Lower lobe of right lung (tissue), 2 donors: ENCODE data around the gene PTPRN2. TPM values are rescaled to one million over a fixed set of nuclear protein-coding genes. Genes with fewer than 3 reads are reported as not detected.

Experiments
- ATAC-seq, 2 donors: fragments of 200-7000 bp; cut with Tn5 transposase; one replicate each; pipeline ENCODE4 v1.9.1; 2020 to 2022; ENCODE audit warnings: mild to moderate bottlenecking in 2 of 2, moderate library complexity in 2 of 2
- DNase-seq: peaks from one replicate; pipeline ENCODE4 v3.0.0-alpha.2; 2020
- H3K27ac ChIP-seq: fragments of 200-600 bp; one replicate; pipeline ENCODE4 v1.8.0; 2022
- H3K27me3 ChIP-seq: fragments of 200-600 bp; one replicate; pipeline ENCODE4 v1.8.0; 2022; ENCODE audit warnings: low read depth
- H3K36me3 ChIP-seq: fragments of 200-600 bp; one replicate; pipeline ENCODE4 v1.8.0; 2022; ENCODE audit warnings: mild to moderate bottlenecking
- H3K4me1 ChIP-seq: fragments of 200-600 bp; one replicate; pipeline ENCODE4 v1.8.0; 2022
- H3K4me3 ChIP-seq: fragments of 200-600 bp; one replicate; pipeline ENCODE4 v1.8.0; 2022; ENCODE audit warnings: mild to moderate bottlenecking
- H3K9me3 ChIP-seq: fragments of 200-600 bp; one replicate; pipeline ENCODE4 v1.8.0; 2022
- intact Hi-C: fragments of 100-400 bp; cut with DNase I; formaldehyde crosslinking; loops from one replicate; pipeline ENCODE4 v1.11.0; 2022
- total RNA-seq: library from RNA; stranded (reverse); fragmentation: NEBNext Ultra II Directional; extraction: Animal tissue kit (Norgen Biotek cat#: 25700); gene quantifications from one replicate; pipeline ENCODE4 v1.2.1, GENCODE V29; 2021
- TF ChIP-seq, protein P1 (sequence below): fragments of 200-600 bp; IDR thresholded peaks from one replicate; pipeline ENCODE4 v1.8.0; 2022; ENCODE audit warnings: antibody characterized with exemption, mild to moderate bottlenecking
- donor health status: DM: no; HTN: yes; CAD: no; lungs with severe emphysema.

The PTPRN2 gene
- total RNA-seq, 1 donor from 2014 or later: 6.8 TPM

DNA sequence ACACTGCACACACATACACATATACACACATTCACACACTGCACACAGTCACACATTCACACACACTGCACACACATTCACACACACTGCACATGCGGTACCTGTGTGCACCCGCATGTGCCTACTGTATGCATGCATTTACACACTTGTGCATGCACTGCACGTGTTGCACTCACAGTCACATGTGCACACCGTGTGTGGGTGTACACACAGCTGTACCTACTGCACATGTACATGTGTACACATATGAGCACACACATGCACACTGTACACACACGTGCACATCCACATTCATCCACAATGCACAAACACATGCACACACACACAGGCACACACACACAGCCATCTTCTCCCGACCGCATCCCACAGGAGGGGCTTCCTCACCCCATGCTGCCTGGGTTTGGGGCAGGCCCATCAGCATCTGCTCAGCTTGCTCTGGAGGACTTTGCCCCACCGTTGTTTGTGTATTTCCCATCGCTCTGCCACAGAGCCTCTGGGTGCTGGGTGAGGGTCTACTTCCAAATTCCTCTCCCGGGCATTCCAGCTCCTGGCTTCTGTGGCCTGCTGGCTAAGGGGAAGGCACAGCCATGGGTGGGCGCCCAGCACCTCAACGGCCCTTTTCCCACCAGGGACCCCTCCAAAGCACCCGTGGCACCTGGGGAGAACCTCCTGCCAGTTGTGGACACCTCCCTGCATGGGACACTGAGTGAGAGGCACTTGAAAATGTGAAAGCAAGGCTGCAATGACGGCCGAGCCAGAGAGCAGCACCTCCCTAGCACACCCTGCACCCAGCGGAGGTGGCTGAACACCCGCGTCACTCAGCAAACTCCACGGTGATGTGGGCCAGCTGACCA lies 324.3 kb downstream of the PTPRN2 start:
- no peaks in the 10 kb centered on the region for H3K9me3 ChIP-seq
- intact Hi-C loops: no loop called here
- TF ChIP-seq, protein P1, sequence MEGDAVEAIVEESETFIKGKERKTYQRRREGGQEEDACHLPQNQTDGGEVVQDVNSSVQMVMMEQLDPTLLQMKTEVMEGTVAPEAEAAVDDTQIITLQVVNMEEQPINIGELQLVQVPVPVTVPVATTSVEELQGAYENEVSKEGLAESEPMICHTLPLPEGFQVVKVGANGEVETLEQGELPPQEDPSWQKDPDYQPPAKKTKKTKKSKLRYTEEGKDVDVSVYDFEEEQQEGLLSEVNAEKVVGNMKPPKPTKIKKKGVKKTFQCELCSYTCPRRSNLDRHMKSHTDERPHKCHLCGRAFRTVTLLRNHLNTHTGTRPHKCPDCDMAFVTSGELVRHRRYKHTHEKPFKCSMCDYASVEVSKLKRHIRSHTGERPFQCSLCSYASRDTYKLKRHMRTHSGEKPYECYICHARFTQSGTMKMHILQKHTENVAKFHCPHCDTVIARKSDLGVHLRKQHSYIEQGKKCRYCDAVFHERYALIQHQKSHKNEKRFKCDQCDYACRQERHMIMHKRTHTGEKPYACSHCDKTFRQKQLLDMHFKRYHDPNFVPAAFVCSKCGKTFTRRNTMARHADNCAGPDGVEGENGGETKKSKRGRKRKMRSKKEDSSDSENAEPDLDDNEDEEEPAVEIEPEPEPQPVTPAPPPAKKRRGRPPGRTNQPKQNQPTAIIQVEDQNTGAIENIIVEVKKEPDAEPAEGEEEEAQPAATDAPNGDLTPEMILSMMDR: no peak
- ATAC-seq: no peak
- no peaks in the 10 kb centered on the region for H3K36me3 ChIP-seq
- DNase-seq: peak; percentile 23
- no peaks in the 10 kb centered on the region for H3K4me1 ChIP-seq
- H3K4me3 ChIP-seq: no peak overlapping the region
- H3K27ac ChIP-seq: no peak overlapping the region
- no peaks in the 10 kb centered on the region for H3K27me3 ChIP-seq

DNA sequence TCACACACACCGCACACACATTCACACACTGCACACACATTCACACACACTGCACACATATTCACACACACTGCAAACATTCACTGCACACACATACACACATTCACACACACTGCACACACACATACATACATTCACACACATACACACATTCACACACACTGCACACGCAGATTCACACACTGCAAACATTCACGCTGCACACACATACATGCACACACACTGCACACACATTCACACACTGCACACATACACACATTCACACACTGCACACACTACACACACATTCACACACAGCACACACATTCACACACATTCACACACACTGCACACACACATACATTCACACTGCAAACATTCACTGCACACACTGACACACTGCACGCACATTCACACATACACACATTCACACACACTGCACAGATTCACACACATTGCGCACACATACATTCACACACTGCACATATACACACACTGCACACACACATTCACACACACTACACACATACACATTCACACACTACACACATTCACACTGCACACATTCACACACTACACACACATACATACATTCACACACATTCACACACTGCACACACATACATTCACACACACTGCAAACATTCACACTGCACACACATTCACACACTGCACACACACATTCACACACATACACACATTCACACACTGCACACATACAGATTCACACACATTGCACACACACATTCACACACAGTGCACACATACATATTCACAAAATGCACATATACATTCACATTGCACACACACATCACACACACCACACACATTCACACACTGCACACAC lies 325.1 kb downstream of the PTPRN2 start:
- Histone ChIP-seq H3K4me3 (no peak overlapping the region), H3K36me3 (no peaks in the 10 kb centered on the region), H3K27ac (no peak overlapping the region), H3K9me3 (no peaks in the 10 kb centered on the region), H3K27me3 (no peaks in the 10 kb centered on the region), H3K4me1 (no peaks in the 10 kb centered on the region)
- intact Hi-C loops: no loop called here
- no peak for ATAC-seq
- TF ChIP-seq, protein P1: no peak
- DNase-seq: no peak

DNA sequence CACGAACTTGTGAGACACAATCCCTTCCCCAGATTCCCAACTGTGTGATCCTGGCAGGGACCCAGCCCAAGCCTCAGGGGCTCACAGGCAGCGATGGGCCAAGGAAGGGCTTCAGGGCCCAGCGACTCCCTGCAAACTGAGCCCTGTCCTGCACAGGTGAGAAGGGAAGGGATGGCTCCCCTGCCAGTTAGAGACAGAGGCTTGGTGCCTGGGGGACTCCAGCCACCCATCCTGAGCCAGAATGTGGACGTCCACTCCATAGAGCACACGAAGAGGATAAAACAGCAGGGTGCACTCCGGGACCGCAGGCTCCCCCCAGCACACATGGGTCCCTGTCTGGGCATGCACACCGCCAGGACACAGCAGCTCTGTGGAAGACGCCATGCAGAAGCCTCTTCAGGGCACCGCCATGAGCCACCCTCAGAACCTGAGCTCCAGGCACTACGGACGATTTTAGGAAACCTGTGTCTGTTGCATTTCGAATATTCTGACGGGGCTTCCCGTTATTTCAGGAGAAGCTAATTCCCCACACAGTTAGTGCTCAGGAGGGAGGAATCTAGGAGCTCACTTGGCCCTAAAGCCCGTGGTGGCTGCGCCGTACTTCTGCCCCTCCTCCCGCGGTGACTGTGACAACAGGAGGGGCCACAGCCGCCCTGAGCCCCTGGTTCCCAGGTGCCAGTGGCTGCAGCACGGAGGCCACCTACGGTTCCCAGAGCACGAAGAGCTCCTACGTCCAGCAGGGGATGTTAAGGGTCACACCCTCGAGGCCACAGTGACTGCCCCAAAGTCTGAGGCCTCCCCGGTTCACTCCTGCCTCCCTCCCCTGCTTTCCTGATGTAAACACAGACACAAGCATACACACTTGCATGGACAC lies 326.0 kb downstream of the PTPRN2 start:
- ATAC-seq (no peak), DNase-seq (peak; percentile 26)
- TF ChIP-seq, protein P1: no peak
- H3K4me1 ChIP-seq: no peaks in the 10 kb centered on the region
- H3K9me3 ChIP-seq: no peaks in the 10 kb centered on the region
- no peaks in the 10 kb centered on the region for H3K27me3 ChIP-seq
- H3K36me3 ChIP-seq: no peaks in the 10 kb centered on the region
- no peak overlapping the region for H3K4me3 ChIP-seq
- intact Hi-C loops: no loop called here
- H3K27ac ChIP-seq: no peak overlapping the region

DNA sequence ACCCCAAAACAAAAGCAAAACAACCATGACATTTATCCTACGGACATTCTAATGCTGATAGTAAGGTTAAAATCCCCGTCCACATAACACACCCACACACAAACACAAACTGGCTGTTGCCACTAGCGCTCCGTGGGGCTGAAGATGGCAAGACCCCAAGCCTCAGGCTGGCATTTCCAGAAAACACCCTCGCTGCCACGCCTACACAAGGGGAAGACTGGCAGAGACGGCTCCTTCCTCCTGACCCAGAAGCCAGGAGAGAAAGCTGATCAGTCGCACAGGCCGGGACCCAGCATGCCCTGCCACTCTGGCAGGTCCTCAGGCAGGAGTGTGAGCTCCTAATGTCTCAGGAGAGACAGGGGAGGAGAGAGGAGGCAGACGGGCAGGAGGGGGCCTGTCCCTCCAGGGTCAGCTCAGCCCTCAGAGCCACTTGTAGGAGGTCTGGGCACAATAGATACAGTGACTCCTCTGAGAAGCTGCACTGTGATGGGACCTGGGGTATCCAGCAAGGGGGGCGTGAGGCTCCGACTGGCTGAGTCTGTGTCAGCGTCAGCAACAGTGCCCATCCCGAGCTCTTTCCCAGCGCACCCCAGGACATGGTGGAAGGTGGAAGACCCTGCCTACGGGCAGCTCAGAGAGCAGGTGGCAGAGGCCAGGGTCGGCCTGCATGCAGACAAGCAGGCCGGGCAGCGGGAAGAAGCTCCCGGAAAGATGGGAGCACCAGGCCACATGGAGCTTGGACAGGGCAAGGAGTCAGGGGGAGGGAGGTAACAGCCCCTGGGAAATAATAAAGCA lies 326.9 kb downstream of the PTPRN2 start:
- intact Hi-C loops: no loop called here
- Histone ChIP-seq H3K9me3 (no peaks in the 10 kb centered on the region), H3K27ac (no peak overlapping the region), H3K27me3 (no peaks in the 10 kb centered on the region), H3K4me1 (no peaks in the 10 kb centered on the region), H3K36me3 (no peaks in the 10 kb centered on the region), H3K4me3 (no peak overlapping the region)
- ATAC-seq: no peak
- peak; percentile 35 for DNase-seq
- TF ChIP-seq, protein P1: no peak
